Gastroesophageal sphincter (tissue), 3 donors: Measurements from ENCODE around the gene C14orf132.

Source experiments
- EP300 ChIP-seq: sonication (generic); formaldehyde crosslinking; IDR thresholded peaks from one replicate; pipeline ENCODE4 v1.6.1; 2017; ENCODE audit warnings: antibody characterized with exemption, mild to moderate bottlenecking
- POLR2A ChIP-seq, 2 donors: fragments of 450-650 bp; IDR thresholded peaks; one replicate each; pipeline ENCODE4 v1.6.1; 2017; ENCODE audit warnings: antibody characterized with exemption in 2 of 2, mild to moderate bottlenecking in 2 of 2, moderate library complexity in 1 of 2
- POLR2AphosphoS5 ChIP-seq: sonication (generic); formaldehyde crosslinking; IDR thresholded peaks from one replicate; pipeline ENCODE4 v1.6.1; 2017; ENCODE audit warnings: antibody characterized with exemption
- TF ChIP-seq, protein P1 (sequence below), 4 experiments: fragments of 200-600 bp in 2 of 4; fragments of 450-650 bp in 2 of 4; sonication (generic) in 1 of 4; IDR thresholded peaks; one replicate each; pipeline ENCODE4 v1.5.1; 2017 to 2019; ENCODE audit warnings: antibody characterized with exemption in 4 of 4, mild to moderate bottlenecking in 2 of 4, moderate library complexity in 2 of 4

DNA sequence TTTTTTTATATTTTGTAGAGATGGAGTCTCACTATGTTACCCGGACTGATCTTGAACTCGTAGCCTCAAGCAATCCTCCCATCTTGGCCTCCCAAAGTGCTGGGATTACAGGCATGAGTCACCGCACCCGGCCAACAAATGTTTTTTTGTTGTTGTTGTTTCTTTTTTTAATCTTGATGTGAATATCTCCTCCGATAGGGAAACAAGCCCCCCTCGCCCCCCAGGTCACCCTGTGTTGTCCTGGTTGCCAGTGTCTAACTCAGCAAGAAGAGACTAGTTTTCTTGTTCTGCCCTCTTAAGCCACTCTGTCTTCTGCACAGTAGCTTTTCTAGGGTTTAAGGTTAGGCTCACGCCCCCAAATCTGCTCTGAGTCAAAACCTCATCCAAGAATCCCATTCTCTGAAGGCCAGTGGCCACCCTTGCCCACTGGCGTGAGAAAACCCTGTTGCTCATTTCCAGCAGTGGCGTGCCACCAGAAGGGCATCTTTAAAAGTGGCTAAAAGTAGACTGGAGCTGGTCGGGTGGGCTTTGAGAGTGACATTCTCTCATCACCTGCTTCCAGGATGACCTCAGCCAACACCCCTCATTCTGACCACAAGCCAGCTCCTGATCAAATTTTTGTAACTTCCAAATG lies 42.7 kb downstream of the C14orf132 start:
- TF ChIP-seq, protein P1, sequence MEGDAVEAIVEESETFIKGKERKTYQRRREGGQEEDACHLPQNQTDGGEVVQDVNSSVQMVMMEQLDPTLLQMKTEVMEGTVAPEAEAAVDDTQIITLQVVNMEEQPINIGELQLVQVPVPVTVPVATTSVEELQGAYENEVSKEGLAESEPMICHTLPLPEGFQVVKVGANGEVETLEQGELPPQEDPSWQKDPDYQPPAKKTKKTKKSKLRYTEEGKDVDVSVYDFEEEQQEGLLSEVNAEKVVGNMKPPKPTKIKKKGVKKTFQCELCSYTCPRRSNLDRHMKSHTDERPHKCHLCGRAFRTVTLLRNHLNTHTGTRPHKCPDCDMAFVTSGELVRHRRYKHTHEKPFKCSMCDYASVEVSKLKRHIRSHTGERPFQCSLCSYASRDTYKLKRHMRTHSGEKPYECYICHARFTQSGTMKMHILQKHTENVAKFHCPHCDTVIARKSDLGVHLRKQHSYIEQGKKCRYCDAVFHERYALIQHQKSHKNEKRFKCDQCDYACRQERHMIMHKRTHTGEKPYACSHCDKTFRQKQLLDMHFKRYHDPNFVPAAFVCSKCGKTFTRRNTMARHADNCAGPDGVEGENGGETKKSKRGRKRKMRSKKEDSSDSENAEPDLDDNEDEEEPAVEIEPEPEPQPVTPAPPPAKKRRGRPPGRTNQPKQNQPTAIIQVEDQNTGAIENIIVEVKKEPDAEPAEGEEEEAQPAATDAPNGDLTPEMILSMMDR (IDR thresholded peaks at IDR 0.05) = no peak
- TF ChIP-seq POLR2A (IDR thresholded peaks at IDR 0.05) = no peak
- no peak for TF ChIP-seq EP300
- no peak for TF ChIP-seq POLR2AphosphoS5
